Measurements from ENCODE around the gene EFEMP1. TPM values are rescaled to one million over a fixed set of nuclear protein-coding genes. Genes with fewer than 3 reads are reported as not detected.

The EFEMP1 gene
- total RNA-seq, 4 donors from 2014 or later, result 11.2 to 68.3 (median 41.8) TPM

- intact Hi-C loops (cut with DNase I), result no loop called here
- H3K36me3 ChIP-seq, result no peaks in the 10 kb centered on the region
- no peaks in the 10 kb centered on the region for H3K27me3 ChIP-seq
- WGBS, 2 donors, result 64 to 72% methylated on average over 6 to 7 of the region's 7 CpGs
- H3K9me3 ChIP-seq, result no peaks in the 10 kb centered on the region
- H3K4me1 ChIP-seq, result peaks cover 0 to 37% (median 24%) of the 10 kb centered on the region in 3 donors
- H3K27ac ChIP-seq, result peak overlapping the region in 3 of 4 donors; percentile 11 to 30 (median 18)
- no peak for DNase-seq
- H3K4me3 ChIP-seq, result no peak overlapping the region
- TF ChIP-seq POLR2A (IDR thresholded peaks at IDR 0.05) (no peak), CTCF (IDR thresholded peaks at IDR 0.05) (no peak)
Measured at GRCh38 chr2:55887901-55888624, 35.5 kb downstream of the EFEMP1 start.

- intact Hi-C loops (cut with DNase I), result no loop called here
- peak overlapping the region in 3 of 4 donors; percentile 11 to 30 (median 18) for H3K27ac ChIP-seq
Measured at GRCh38 chr2:55887351-55887750, 36.2 kb downstream of the EFEMP1 start.

GRCh38 chr2:55885944-55886281, 37.7 kb downstream of the EFEMP1 start:
- peak overlapping the region in 3 of 4 donors; percentile 30 to 63 (median 45) for H3K27ac ChIP-seq
- intact Hi-C loops (cut with DNase I), result no loop called here
- no peak overlapping the region for H3K4me3 ChIP-seq
- H3K27me3 ChIP-seq, result no peaks in the 10 kb centered on the region
- TF ChIP-seq CTCF (IDR thresholded peaks at IDR 0.05) (no peak), POLR2A (IDR thresholded peaks at IDR 0.05) (no peak)
- no peaks in the 10 kb centered on the region for H3K9me3 ChIP-seq
- DNase-seq, result no peak
- H3K36me3 ChIP-seq, result no peaks in the 10 kb centered on the region
- peaks cover 0 to 37% (median 24%) of the 10 kb centered on the region in 3 donors for H3K4me1 ChIP-seq

More at GRCh38 chr2:55887351-55887750, 36.2 kb downstream of the EFEMP1 start:
- no peaks in the 10 kb centered on the region for H3K9me3 ChIP-seq
- H3K36me3 ChIP-seq, result no peaks in the 10 kb centered on the region
- TF ChIP-seq POLR2A (IDR thresholded peaks at IDR 0.05) (no peak), CTCF (IDR thresholded peaks at IDR 0.05) (no peak)
- H3K4me3 ChIP-seq, result no peak overlapping the region
- no peak for DNase-seq
- no peaks in the 10 kb centered on the region for H3K27me3 ChIP-seq
- WGBS, 2 donors, result 75 to 84% methylated on average over 2 of the region's 2 CpGs
- peaks cover 0 to 37% (median 24%) of the 10 kb centered on the region in 3 donors for H3K4me1 ChIP-seq

GRCh38 chr2:55885127-55885943, 38.2 kb downstream of the EFEMP1 start:
- TF ChIP-seq POLR2A (IDR thresholded peaks at IDR 0.05), result no peak
- no peak for TF ChIP-seq CTCF (IDR thresholded peaks at IDR 0.05)
- 54% methylated on average over 11 of the region's 11 CpGs for WGBS, 2 donors
- DNase-seq, result no peak

GRCh38 chr2:55883829-55884228, 39.8 kb downstream of the EFEMP1 start:
- H3K27ac ChIP-seq, result no peak overlapping the region
- no peak overlapping the region for H3K4me3 ChIP-seq
- TF ChIP-seq POLR2A (IDR thresholded peaks at IDR 0.05) (no peak), CTCF (IDR thresholded peaks at IDR 0.05) (no peak)
- 76 to 83% methylated on average over 1 of the region's 1 CpG for WGBS, 2 donors
- DNase-seq, result no peak
- intact Hi-C loops (cut with DNase I), result no loop called here
- no peaks in the 10 kb centered on the region for H3K27me3 ChIP-seq
- peaks cover 0 to 32% (median 24%) of the 10 kb centered on the region in 3 donors for H3K4me1 ChIP-seq
- no peaks in the 10 kb centered on the region for H3K36me3 ChIP-seq
- H3K9me3 ChIP-seq, result no peaks in the 10 kb centered on the region

More at GRCh38 chr2:55885127-55885943, 38.2 kb downstream of the EFEMP1 start:
- Histone ChIP-seq H3K4me1 (peaks cover 0 to 37% (median 24%) of the 10 kb centered on the region in 3 donors), H3K9me3 (no peaks in the 10 kb centered on the region), H3K36me3 (no peaks in the 10 kb centered on the region), H3K27ac (peak overlapping the region; percentile 47 to 80 (median 56)), H3K4me3 (no peak overlapping the region), H3K27me3 (no peaks in the 10 kb centered on the region)
- intact Hi-C loops (cut with DNase I), result no loop called here

All from esophagus squamous epithelium (tissue), 5 donors.